HTR-8/SVneo (cell line): ENCODE measurements around the gene PIF1.
"Not testable (repeated sequence)": the region's sequence is repeated elsewhere in the genome, so short reads cannot be mapped to it uniquely, and the experiment has no call there.

Experiments
- DNase-seq: peaks from one replicate; pipeline ENCODE4 v3.0.0; 2011; ENCODE audit warnings: low spot score, mixed read lengths; ENCODE audit not compliant: insufficient read length
- FAIRE-seq: peaks from 2 replicates; lab custom pipeline; 2011; peaks lifted over from hg19 to GRCh38; lab: Jason Lieb, UNC

PIF1 gene

DNA sequence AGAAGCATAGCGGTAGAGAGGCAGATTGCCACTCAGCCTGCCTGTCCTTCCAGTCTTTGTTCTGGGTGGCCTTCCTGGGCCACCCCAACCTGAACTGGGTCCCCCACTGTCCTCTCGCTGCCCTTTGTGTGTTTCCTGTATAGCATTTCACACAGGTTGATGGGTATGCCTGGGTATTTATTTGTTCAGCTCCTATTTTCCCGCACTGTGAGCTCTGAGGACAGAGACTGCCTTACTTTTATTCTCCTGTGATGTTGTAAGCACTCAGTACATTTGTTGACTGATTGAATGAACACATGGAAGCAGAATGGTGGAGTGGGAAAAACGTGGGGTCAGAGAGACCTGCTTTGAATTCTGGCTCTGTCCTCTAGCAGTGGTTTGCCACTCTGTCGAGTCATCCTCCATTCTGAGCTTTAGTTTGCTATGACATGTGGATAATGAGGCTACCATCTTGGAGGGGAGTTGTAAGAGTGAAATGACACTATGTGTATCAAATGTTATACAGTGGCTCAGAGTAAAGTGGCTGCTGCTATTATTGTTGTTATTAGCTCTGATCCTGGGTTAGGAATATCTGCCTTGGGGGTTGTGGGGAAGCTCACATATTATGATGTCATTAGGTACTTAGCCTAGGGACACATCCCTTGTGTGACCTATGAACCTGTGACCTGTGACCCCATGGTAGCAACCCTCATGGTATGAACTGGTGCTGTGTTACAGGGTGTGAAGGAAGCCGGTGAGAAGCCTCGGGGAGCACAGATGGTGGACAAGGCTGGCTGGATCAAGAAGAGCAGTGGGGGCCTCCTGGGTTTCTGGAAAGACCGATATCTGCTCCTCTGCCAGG lies 22.6 kb upstream of the PIF1 start:
- no peak for DNase-seq

DNA sequence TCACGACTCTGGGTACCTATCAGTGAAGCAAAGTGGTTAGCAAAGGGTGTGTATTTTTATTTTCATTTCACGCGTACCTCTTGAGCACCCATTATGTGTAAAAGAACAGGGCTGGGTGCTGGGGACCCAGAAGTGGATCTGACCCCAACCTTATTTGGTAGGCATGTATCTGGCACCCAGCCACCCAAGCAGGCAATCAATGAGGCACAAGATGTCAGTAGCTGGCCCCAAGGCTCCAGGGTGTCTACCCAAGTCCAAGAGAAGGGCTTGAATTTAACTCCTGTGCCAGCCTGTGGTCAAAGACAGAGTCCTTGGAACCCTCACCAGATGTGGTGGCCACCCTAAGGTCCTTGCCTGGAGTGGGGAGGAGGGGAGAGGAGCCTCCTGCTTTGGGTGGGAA lies 22.0 kb upstream of the PIF1 start:
- DNase-seq (no peak), FAIRE-seq (no peak)

More for the DNA sequence above, 22.6 kb upstream of the PIF1 start:
- FAIRE-seq, result no peak

DNA sequence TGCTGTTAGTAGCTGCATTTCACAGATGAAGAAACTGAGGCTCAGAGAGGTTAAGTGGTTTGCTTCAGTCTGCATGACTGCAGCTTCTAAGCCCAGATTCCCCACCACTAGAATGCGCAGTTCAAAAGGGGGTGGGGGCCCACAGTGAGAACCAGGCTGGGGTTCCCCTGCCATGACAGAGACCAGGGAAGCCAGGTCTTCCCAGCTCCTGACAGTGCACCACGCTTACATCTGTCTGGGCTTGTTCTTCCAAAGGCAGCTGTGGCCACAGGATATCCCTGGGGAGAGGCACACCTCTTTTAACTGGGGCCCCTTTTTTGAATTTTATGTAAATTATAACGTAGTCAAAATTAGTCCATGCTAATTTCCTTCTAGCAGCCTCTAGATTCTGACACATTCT lies 21.6 kb upstream of the PIF1 start:
- FAIRE-seq (no peak), DNase-seq (no peak)

DNA sequence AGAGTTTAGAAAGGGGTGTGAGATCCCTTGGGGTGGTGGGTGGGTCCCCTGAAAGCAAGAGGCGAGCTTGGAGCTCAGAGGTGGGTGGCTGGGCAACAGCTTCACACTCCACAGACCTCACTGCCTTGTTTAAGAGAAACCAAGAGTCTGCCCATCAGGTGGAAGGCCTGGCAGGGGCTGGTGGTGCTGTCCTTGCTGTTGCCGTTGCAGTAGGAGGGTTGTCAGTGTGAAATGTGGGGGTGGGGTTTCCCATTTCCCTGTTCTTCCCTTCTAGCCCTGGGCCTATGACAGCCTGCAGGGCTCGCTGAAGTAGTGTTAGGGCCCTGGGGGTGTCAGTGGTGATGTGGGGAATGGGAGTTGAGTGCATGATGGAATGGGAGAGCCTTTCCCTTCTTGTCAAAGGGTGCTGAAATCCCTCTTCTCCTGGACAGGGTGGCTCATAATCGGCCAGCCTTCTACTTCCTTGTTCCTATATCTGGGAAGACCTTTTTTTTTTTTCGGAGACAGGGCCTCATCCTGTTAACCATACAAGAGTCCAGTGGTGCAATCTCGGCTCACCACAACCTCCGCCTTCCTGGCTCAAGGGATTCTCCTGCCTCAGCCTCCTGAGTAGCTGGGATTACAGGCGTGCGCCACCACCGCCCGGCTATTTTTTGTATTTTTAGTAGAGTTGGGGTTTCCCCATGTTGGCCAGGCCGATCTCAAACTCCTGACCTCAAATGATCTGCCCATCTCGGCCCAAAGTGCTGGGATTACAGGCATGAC lies 20.6 kb upstream of the PIF1 start:
- no peak for FAIRE-seq
- no peak for DNase-seq

DNA sequence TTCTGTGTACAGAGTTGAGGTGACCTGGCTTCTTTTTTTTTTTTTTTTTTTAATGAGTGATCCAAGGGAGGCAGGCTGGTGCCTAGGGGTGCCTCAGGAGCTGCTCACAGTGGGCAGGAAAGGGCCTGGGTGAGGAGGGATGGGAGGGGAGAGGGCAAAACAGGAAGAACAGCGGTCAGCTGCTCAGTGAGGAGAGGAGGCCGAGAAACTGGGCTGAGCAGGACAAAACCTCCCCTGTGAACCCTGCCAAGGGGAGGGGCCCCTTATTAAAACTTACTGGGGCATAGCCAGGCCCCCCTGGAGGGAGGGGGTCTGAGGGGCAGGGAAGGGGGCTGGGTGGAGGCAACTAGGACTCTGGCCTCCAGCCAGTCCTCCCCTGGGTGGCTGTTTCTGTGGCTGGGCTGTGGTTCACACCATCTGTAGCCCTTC lies 19.8 kb upstream of the PIF1 start:
- FAIRE-seq, result no peak

DNA sequence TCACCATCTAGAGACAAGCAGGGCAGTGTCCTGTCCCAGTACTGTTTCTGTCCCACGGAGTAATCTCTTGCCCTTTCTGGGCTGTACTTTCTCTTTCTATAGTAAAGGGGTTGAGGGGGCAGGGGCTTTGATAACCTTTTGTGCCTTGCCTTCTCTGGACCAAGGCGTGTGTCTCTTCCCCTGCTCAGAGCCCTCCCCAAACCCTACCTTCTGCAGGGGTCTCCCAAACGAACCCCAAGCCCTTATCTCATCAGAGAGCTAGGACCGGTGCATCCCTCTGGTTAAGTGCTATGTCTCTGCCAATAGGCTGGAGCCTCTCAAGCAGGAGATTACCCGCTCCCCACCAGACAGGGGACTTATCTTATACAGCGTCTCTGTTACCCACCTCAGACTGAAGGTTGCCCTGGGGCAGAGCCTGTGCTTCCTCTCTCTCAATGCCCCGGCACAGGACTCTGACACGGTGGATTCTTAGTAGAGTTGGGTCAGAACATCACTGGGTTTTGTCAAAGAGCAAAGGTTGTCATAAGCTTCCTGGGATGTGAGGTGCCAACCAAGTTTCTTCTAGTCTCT lies 19.2 kb upstream of the PIF1 start:
- no peak for FAIRE-seq
- DNase-seq, result no peak

More for the DNA sequence above, 19.8 kb upstream of the PIF1 start:
- DNase-seq, result no peak

DNA sequence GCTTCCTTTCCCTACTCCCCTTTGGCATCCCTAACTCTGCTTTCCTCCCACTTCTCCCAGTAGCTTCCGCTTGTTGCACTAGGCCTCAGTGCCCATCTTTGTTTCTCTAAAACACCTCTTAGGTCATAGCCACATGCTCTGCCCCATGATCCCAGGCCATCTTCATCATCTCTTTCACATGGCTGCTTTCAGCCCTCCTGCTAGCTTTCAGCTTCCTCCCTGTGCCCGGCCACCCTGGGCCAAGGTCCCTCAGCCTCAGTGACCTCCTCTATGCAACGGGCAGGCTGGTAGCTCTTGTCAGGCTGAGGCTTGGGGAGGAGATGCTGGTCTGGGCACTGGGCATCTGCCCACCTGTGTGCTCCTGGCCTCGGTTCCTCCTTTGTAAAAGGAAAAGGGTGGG lies 18.5 kb upstream of the PIF1 start:
- DNase-seq (no peak), FAIRE-seq (no peak)

DNA sequence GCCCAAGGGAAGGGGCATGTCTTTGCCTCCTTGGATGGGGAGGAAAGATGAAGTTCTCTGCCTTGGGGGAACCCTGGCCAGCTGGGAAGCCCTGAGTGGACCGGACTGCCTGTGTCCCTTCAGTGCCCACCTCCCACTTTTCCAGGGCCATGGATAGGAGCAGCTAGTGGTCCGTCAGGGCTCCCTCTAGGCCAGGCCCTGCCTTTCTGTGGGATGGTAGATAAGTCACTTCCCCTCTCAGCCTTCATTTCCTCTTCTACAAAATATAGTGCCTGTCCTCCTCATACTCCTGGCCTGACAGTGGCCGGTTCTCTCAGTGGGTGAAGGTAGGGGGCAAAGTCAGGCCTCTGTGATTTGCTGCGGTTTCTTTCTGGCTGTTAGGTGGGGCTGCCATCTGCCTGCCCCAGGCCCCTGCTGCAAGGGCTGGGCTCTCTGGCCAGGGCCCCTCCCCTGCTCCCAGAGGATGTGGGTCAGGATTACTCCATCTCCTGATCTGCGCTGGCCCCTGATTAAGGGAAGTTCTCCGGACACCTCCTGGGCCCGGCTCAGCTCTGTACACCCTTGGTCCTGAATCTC lies 17.6 kb upstream of the PIF1 start:
- FAIRE-seq (no peak), DNase-seq (no peak)

DNA sequence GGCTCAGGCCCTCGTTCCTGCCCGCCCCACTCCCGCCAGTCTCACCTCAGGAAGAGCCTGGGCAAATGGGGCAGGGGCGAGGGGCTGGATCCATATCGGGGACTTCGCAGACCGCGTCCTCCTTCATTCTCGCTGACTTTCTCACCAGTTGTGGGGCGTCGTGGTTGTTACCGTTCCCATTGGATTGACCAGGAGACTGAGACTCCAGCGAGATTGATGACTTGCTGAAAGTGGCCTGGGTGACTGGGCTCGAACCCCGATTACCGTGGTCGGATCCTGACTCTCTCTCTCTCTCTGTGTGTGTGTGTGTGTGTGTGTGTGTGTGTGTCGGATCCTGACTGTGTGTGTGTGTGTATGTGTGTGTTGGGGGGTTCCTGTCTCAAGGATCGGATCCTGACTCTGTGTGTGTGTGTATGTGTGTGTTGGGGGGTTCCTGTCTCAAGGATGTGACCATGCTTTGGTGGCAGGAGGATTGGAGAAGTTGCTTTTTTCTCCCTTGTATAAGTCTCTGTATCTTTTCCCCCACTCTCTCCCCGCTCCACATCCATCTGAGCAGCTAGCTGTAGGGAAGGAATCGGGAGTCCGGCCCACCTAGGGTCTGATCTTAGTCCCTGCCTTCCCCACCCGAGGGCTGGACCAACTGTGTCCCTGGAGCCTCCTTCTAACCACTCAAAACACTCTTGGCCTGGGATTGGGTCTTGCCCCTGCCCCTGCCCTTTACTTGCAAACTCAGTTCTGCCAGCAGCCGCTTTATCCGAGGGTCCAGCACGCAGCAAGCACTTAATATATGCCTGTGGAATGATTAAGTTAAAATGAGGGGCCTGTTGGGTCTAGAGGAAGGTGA lies 16.9 kb upstream of the PIF1 start:
- FAIRE-seq (no peak), DNase-seq (no peak)

DNA sequence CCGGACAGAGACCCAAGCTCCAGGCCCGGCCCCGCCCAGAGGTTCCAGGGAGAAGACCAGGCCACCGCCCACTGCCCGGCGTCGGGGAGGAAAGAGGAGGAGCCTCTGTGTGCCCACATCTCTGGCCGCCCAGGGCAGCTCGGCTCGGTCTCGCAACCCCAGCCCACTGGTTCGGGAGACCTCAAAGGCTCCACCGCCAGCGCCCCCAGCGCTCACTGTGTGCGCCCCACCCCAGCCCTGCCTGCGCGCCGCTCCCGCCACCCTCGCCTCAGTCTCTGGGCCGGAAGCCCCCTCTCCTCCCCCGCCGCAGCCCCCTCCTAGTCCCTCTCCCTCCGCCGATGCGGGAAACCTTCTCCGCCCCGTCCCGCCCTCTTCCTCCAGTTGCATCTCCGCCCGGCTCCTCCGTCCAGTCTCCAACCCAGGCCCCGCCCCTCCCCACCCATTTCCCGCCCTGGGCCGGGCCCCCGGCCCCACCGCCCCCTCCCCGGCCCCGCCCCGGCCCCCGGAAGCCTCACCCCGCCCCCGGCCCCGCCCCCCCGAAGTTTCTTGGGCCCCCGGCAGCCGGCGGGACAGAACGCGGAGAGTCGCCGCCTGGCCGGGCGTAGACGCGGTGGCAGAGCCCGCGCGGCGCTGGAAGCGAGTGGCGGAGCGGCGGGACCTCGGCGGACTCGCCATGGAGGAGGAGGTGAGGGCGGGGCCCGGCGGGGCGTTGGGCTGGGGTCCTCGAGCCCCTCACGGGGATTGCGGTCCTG lies 16.1 kb upstream of the PIF1 start, which contains the start of gene PLEKHO2:
Gene PLEKHO2, plus strand, starts transcription at position 572 of the 752 bp plus-strand sequence. Its CDS starts 102 bp downstream, at position 674.
- FAIRE-seq, result no peak

DNA sequence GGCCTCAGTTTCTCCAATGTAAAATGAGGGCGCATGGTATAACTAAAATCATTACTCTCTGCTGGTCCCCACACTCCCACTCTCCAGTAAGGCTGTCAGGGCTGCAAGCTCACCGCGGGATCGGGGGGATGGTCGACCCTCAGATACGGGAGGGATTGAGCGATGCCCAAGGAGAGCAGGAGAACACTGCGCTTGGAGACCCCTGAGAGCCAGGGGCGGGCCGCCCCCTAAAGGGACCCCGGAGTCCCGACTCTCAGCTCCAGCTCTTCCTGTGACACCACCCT lies 15.6 kb upstream of the PIF1 start:
- FAIRE-seq (no peak), DNase-seq (no peak)

More for the DNA sequence above, 16.1 kb upstream of the PIF1 start, which contains the start of gene PLEKHO2:
- DNase-seq, result peak; percentile 92

DNA sequence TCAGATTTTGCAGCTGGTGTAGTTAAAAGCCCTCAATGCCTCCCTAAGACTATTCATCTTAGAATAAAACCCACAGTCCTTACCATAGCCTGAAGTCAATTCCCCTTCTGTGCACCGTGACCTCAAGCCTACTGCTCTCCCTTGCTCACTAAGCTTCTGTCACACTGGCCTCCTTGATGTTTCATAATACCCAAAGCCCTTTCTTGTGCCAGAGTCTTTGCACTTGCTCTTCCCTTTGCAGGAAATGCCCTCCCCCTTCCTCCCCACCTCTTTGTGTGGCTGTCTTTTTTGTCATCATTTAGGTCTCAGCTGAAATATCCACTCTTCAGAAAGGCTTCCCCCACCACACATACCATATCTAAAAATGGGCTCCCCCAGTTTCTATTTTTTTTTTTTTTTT lies 12.1 kb upstream of the PIF1 start:
- no peak for FAIRE-seq
- no peak for DNase-seq

DNA sequence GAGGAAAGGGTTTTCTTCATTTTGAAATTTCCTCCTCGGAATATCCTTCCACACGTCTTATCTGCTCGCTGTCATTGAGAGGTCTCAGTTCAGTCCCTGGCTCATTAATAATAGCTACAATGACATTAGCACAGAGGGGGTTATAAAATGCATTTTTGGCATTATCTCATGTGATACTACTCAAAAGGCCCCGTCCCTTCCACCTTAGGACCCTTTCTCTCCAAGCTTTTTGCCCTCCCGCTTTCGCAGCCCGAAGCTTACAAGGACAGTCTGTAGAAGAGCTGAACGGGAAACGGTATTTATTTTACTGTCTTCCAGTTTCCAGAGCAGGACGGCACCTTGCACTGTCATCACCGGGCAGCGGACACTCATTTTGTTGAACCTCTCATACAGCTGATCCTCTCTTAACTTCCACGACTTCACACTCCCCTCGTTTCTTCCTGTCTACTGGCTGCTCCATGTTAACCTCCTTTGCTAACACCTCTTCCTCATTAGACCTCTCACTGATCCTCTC lies 10.6 kb upstream of the PIF1 start:
- FAIRE-seq, result no peak
- no peak for DNase-seq

DNA sequence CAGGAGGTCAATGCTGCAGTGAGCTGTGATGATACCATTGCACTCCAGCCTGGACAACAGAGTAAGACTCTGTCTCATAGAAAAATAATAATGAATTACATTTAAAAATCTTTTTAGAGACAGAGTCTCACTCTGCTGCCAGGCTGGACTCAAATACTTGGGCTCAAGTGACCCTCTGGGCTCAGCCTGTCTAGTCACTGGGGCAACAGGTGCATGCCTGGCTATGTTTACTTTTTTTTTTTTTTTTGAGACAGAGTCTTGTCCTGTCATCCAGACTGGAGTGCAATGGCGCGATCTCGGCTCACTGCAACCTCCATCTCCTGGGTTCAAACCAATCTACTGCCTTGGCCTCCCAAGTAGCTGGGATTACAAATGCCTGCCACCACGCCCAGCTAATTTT lies 8.2 kb upstream of the PIF1 start:
- DNase-seq, result no peak

DNA sequence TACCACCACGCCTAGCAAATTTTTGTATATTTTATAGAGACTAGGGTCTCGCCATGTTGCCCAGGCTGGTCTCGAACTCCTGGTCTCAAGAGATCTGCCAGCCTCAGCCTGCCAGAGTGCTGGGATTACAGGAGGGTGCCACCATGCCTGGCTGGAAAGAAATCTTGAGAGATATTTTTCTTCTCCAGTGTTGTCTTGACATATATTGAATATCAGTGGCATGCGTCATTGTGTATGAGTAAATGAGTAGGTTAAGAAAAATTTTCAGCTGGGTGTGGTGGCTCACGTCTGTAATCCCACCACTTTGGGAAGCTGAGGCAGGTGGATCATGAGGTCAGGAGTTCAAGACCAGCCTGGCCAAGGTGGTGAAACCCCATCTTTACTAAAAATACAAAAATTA lies 3.5 kb upstream of the PIF1 start:
- FAIRE-seq (no peak), DNase-seq (no peak)

More for the DNA sequence above, 8.2 kb upstream of the PIF1 start:
- no peak for FAIRE-seq

DNA sequence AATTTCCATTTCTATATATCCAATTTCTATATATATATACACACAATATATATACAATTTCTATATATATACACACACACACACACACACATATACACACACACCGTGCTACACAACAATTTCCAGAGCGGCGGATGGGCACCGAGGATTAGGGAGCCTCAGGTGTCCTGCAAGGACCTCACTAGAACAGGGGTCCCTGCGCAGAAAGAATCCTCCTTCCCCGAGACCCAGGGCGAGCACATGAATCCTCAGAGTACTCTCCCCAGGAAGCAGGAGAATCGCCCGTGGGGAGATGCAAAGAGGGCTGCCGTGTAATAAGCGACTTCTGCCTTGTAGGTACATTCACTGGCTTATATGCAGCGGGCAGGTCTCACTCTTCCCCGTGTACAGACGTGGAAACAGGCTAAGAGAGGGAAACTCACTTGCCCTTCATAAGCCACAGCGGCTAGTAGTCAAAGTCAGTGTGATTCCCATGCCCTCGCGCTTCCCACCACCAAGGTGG lies 467 bp downstream of the PIF1 start:
- FAIRE-seq (no peak), DNase-seq (no peak)

DNA sequence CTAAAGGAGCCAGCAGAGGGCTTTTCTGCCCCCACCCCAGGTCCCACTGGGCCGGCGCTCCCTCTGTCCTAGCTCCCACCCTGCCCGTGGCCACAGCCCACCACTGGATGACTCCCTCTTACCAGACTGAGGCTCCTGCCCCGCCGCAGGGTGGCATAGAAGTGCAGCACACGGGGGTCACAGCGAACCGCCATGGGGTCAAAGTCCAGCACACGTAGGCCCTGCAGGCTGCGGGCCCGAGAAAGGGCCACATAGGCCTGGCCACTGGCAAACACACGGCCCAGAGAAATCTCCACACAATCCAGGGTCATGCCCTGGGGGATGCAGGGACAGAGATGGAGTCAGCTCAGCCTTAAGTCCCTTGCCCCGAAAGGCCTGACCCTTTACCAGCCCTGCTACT lies 9.0 kb downstream of the PIF1 start:
- FAIRE-seq, result no peak
- no peak for DNase-seq

DNA sequence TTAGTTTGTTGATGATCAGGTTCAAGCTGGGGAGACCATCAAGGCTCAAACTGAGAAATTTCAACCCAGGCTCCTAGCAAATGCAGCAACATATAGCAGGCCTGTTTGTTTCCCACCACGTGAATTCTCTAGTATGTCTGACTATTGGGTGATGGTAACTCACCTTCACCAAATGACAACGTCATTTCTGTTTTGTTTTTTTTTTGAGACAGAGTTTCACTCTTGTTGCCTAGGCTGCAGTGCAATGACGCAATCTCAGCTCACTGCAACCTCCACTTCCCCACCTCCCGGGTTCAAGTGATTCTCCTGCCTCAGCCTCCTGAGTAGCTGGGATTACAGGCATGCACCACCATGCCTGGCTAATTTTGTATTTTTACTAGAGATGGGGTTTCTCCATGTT lies 10.5 kb downstream of the PIF1 start:
- DNase-seq, FAIRE-seq: not testable (repeated sequence)

DNA sequence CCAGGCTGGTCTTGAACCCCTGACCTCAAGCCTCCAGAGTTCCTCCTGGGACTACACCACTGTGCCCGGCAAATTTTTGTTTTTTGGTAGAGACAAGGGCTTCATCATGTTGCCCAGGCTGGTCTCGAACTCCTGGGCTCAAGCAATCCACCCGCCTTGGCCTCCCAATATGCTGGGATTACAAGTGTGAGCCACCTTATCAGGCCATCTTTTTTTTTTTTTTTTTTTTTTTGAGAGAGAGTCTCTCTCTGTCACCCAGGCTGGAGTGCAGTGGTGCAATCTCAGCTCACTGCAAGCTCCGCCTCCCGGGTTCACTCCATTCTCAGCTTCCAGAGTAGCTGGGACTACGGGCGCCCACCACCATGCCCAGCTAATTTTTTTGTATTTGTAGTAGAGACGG lies 11.2 kb downstream of the PIF1 start:
- not testable (repeated sequence) for FAIRE-seq, DNase-seq
